IMR-90 (cell line): ENCODE data around the gene DOCK9.

Experiments
- CEBPB ChIP-seq: IDR thresholded peaks from 2 replicates; pipeline ENCODE4 v1.6.1; 2012; ENCODE audit warnings: low read depth, low read length, improper control_type of control experiment
- FOS ChIP-seq: fragments of 150-350 bp; IDR thresholded peaks from 2 replicates; pipeline ENCODE4 v1.6.1; 2016; ENCODE audit warnings: low read depth, low read length
- MAFK ChIP-seq: IDR thresholded peaks from 2 replicates; pipeline ENCODE4 v1.6.1; 2012; ENCODE audit warnings: low read depth, low read length, improper control_type of control experiment
- MAZ ChIP-seq: IDR thresholded peaks from 2 replicates; pipeline ENCODE4 v1.6.1; 2012; ENCODE audit warnings: low read depth, mild to moderate bottlenecking, low read length, improper control_type of control experiment, moderate library complexity, borderline replicate concordance
- MXI1 ChIP-seq: IDR thresholded peaks from 2 replicates; pipeline ENCODE4 v1.6.1; 2012; ENCODE audit warnings: low read depth, mild to moderate bottlenecking, low read length, moderate library complexity, borderline replicate concordance
- POLR2A ChIP-seq: IDR thresholded peaks from 2 replicates; pipeline ENCODE4 v1.6.1; 2012; ENCODE audit warnings: mild to moderate bottlenecking, low read depth, low read length
- RAD21 ChIP-seq: IDR thresholded peaks from 2 replicates; pipeline ENCODE4 v1.6.1; 2012; ENCODE audit warnings: low read length, improper control_type of control experiment
- RCOR1 ChIP-seq: IDR thresholded peaks from 2 replicates; pipeline ENCODE4 v1.6.1; 2012; ENCODE audit warnings: mild to moderate bottlenecking, low read length, improper control_type of control experiment; ENCODE audit not compliant: insufficient replicate concordance
- RFX5 ChIP-seq: IDR thresholded peaks from 2 replicates; pipeline ENCODE4 v1.8.0; 2012; ENCODE audit warnings: low read depth, mild to moderate bottlenecking, low read length, moderate library complexity
- TF ChIP-seq, protein P1 (sequence below): conservative IDR thresholded peaks from 2 replicates; pipeline ENCODE4 v1.5.1; 2012; ENCODE audit warnings: mild to moderate bottlenecking, low read depth, low read length, improper control_type of control experiment
- TF ChIP-seq, protein P2 (sequence below): fragments of 150-350 bp; IDR thresholded peaks from 2 replicates; pipeline ENCODE4 v1.6.1; 2017; ENCODE audit warnings: mild to moderate bottlenecking, antibody characterized with exemption, low read length, low read depth
- TF ChIP-seq, protein P3 (sequence below): fragments of 150-350 bp; IDR thresholded peaks from 2 replicates; pipeline ENCODE4 v1.6.1; 2016; ENCODE audit warnings: low read depth, mild to moderate bottlenecking, low read length, moderate library complexity, borderline replicate concordance

DNA sequence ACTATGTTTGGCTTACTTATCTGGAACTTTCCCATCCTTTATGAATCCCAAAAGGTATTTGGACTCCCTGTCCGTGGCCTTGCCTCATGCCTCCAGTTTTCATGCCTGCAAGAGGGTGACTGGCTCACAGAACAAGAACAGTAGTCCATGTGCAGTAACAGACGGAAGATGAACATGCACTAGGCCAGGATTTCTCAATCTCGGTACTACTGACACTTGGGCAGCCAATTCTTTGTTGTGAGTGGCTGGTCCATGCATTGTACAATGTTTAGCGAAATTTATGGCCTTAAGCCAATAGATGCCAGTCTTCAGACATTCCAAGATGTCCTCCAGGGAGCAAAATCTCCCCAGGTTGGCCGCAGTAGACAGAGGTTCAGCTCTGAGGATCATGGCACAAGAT, 61.9 kb downstream of the DOCK9 start:
- TF ChIP-seq POLR2A (no peak), MAFK (no peak), RAD21 (no peak), FOS (no peak), MXI1 (no peak), CEBPB (no peak), RCOR1 (no peak), RFX5 (no peak), MAZ (no peak)
- TF ChIP-seq, protein P1, sequence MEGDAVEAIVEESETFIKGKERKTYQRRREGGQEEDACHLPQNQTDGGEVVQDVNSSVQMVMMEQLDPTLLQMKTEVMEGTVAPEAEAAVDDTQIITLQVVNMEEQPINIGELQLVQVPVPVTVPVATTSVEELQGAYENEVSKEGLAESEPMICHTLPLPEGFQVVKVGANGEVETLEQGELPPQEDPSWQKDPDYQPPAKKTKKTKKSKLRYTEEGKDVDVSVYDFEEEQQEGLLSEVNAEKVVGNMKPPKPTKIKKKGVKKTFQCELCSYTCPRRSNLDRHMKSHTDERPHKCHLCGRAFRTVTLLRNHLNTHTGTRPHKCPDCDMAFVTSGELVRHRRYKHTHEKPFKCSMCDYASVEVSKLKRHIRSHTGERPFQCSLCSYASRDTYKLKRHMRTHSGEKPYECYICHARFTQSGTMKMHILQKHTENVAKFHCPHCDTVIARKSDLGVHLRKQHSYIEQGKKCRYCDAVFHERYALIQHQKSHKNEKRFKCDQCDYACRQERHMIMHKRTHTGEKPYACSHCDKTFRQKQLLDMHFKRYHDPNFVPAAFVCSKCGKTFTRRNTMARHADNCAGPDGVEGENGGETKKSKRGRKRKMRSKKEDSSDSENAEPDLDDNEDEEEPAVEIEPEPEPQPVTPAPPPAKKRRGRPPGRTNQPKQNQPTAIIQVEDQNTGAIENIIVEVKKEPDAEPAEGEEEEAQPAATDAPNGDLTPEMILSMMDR, result no peak
- TF ChIP-seq, protein P2, sequence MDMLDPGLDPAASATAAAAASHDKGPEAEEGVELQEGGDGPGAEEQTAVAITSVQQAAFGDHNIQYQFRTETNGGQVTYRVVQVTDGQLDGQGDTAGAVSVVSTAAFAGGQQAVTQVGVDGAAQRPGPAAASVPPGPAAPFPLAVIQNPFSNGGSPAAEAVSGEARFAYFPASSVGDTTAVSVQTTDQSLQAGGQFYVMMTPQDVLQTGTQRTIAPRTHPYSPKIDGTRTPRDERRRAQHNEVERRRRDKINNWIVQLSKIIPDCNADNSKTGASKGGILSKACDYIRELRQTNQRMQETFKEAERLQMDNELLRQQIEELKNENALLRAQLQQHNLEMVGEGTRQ, result no peak
- TF ChIP-seq, protein P3, sequence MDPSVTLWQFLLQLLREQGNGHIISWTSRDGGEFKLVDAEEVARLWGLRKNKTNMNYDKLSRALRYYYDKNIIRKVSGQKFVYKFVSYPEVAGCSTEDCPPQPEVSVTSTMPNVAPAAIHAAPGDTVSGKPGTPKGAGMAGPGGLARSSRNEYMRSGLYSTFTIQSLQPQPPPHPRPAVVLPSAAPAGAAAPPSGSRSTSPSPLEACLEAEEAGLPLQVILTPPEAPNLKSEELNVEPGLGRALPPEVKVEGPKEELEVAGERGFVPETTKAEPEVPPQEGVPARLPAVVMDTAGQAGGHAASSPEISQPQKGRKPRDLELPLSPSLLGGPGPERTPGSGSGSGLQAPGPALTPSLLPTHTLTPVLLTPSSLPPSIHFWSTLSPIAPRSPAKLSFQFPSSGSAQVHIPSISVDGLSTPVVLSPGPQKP, result no peak
